Measurements from ENCODE around the gene ASGR1.

DNA sequence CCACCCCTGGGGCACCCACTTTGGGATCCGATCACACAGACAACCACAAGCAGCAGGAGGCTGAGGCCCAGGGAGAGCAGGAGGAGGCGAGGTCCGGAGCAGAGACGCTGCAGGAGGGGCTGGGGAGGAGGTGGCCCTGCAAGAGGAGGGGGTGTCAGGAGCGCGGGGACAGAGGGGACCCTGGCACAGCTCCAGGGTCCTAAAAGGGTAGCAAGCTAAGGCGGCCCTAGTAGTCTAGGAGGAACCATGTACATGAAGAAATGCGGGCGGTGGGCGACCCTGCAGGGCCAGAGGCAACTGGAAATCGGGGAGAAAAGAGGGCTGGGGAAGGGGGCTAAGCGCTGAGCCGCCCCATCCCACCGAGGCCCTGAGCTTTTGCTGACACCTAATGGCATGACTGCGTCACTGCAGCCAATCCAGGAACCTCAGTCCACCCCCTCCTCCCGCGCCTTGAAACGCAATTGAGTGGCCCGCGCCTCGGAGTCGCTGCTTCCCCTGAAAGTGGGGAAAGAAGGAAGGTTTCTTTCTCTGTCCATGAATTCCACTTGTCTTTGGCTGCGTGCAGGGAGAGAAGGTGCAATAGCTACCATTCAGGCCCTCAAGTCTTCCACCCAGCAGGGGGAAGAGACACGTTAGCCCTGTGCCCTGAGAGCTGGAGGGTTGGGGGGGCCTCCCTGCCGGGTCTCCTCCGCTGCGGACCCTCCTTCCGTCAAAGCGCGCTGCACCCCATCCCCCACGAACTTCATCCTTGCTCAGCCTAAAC is 1.8 kb downstream of the ASGR1 start:
- TF ChIP-seq, protein P1, sequence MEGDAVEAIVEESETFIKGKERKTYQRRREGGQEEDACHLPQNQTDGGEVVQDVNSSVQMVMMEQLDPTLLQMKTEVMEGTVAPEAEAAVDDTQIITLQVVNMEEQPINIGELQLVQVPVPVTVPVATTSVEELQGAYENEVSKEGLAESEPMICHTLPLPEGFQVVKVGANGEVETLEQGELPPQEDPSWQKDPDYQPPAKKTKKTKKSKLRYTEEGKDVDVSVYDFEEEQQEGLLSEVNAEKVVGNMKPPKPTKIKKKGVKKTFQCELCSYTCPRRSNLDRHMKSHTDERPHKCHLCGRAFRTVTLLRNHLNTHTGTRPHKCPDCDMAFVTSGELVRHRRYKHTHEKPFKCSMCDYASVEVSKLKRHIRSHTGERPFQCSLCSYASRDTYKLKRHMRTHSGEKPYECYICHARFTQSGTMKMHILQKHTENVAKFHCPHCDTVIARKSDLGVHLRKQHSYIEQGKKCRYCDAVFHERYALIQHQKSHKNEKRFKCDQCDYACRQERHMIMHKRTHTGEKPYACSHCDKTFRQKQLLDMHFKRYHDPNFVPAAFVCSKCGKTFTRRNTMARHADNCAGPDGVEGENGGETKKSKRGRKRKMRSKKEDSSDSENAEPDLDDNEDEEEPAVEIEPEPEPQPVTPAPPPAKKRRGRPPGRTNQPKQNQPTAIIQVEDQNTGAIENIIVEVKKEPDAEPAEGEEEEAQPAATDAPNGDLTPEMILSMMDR (IDR thresholded peaks at IDR 0.05): peak; percentile 58 to 69 (median 58)
- no peak for TF ChIP-seq POLR2AphosphoS5 (IDR thresholded peaks at IDR 0.05; ENCODE audit: insufficient read depth in 1 of 2, low read depth in 1 of 2)
